ENCODE results near the gene S100A1. TPM values are rescaled to one million over a fixed set of nuclear protein-coding genes. Genes with fewer than 3 reads are reported as not detected.

The S100A1 gene
- total and polyA plus RNA-seq, 2 of the 8 experiments (the other 6 are each of a cell fraction or from before 2014, with no cell fraction given) = 2.0 TPM; not detected in 1

- H3K14ac ChIP-seq (ENCODE audit: insufficient read length) = no peak overlapping the region
- no peaks in the 10 kb centered on the region for H3K79me2 ChIP-seq (ENCODE audit: control insufficient read depth in 1 of 2, insufficient read depth in 2 of 2, low read length in 2 of 2)
- H2BK15ac ChIP-seq (ENCODE audit: low read length) = peak overlapping the region; percentile 98; the same call in 1 of the 2 replicates
- peaks cover 0 to 16% (median 11%) of the 10 kb centered on the region in 4 experiments; a peak in 6 of 7 replicates for H3K4me1 ChIP-seq (replicated peaks in 1 of 4; ENCODE audit: control insufficient read depth in 3 of 4, insufficient read depth in 4 of 4, low read length in 3 of 4)
- H2BK120ac ChIP-seq (replicated peaks; ENCODE audit: low read depth, low read length) = no peak overlapping the region
- no peak overlapping the region for H3K27ac ChIP-seq (ENCODE audit: low read depth, low read length)
- no peak overlapping the region for H3K4me3 ChIP-seq (ENCODE audit: extremely low read depth in 1 of 4, insufficient read depth in 2 of 4, low read depth in 3 of 4, low read length in 4 of 4)
- POLR2A ChIA-PET (ENCODE audit: partially characterized antibody) = interaction anchor here (0.9 to 15.6 kb wide), 8 partner anchors 11 to 362 kb away, joined by 3 to 261 read pairs (median 11); partner anchors contain the start of genes RPS27, S100A14, S100A16 and S100A6
- DNase-seq (ENCODE audit: low read depth in 1 of 2, low spot score in 2 of 2) (no peak), FAIRE-seq (no peak)
- H4K91ac ChIP-seq (replicated peaks; ENCODE audit: insufficient read length, low read length) = peak overlapping the region; percentile 59
- TF ChIP-seq POLR2A (IDR thresholded peaks at IDR 0.05; ENCODE audit: control extremely low read depth in 1 of 2, low read depth in 2 of 2, low read length in 2 of 2) = no peak
- no peak for TF ChIP-seq ATF2 (IDR thresholded peaks at IDR 0.05; ENCODE audit: low read length)
- no peak for TF ChIP-seq EP300 (IDR thresholded peaks at IDR 0.05; ENCODE audit: borderline replicate concordance in 1 of 2, low read depth in 2 of 2, low read length in 2 of 2)
- no peak for TF ChIP-seq CBX5 (IDR thresholded peaks at IDR 0.05; ENCODE audit: low read depth, low read length)
- no peak for TF ChIP-seq PHF8 (conservative IDR thresholded peaks at IDR 0.05; ENCODE audit: low read depth, low read length)
- peak overlapping the region; percentile 72; the same call in 1 of the 2 replicates for H2BK20ac ChIP-seq (ENCODE audit: low read length)
- H3K27me3 ChIP-seq (replicated peaks in 1 of 4; ENCODE audit: control insufficient read depth in 3 of 4, extremely low read depth in 1 of 4, insufficient read depth in 3 of 4, low read length in 3 of 4) = no peaks in the 10 kb centered on the region
- H3K4ac ChIP-seq (replicated peaks; ENCODE audit: insufficient read length, low read depth, low read length) = no peak overlapping the region
- peak overlapping the region; percentile 77; the same call in 1 of the 2 replicates for H2BK12ac ChIP-seq (ENCODE audit: low read depth, low read length)
- H2BK5ac ChIP-seq (ENCODE audit: low read depth, low read length) = peak overlapping the region; percentile 52; the same call in 1 of the 2 replicates
- H2AK5ac ChIP-seq (ENCODE audit: low read depth, low read length) = no peak overlapping the region; the same call in 1 of the 2 replicates
- H3K36me3 ChIP-seq (ENCODE audit: control insufficient read depth in 2 of 4, insufficient read depth in 4 of 4, low read length in 3 of 4) = peaks cover 0 to 4% (median 1%) of the 10 kb centered on the region in 4 experiments; a peak in 3 of 8 replicates
- H3K23ac ChIP-seq (ENCODE audit: insufficient read length) = no peak overlapping the region
- H2AFZ ChIP-seq (ENCODE audit: low read length) = no peak overlapping the region
- peak overlapping the region; percentile 48; the same call in 1 of the 2 replicates for H3K18ac ChIP-seq (ENCODE audit: extremely low read depth, low read length)
- peak overlapping the region; percentile 25 for H4K5ac ChIP-seq (ENCODE audit: insufficient read length, low read depth, low read length)
- no peaks in the 10 kb centered on the region for H3K9me3 ChIP-seq (ENCODE audit: insufficient read depth in 2 of 2, low read depth in 1 of 2, low read length in 1 of 2)
- no peak overlapping the region for H3K56ac ChIP-seq (replicated peaks; ENCODE audit: insufficient read length, low read depth, low read length)
- peak overlapping the region; percentile 45; the same call in 1 of the 2 replicates for H4K8ac ChIP-seq (ENCODE audit: extremely low read depth, insufficient read depth, low read length)
- no peak overlapping the region for H3K9ac ChIP-seq (replicated peaks in 1 of 4; ENCODE audit: extremely low read depth in 1 of 4, low read depth in 3 of 4, low read length in 3 of 4)
- 80% methylated on average over 5 of the region's 6 CpGs; no CpG with 5 or more reads in 1 of the 2 experiments for WGBS, 2 experiments (ENCODE audit: extremely low coverage in 1 of 2, insufficient coverage in 1 of 2, insufficient read length in 1 of 2, insufficient replicate concordance in 2 of 2, low coverage in 1 of 2, low lambda C conversion rate in 2 of 2, missing lambda C conversion rate in 1 of 2)
- no peak overlapping the region for H3K4me2 ChIP-seq (ENCODE audit: insufficient read depth in 1 of 2, low read depth in 2 of 2, low read length in 2 of 2)
- no peaks in the 10 kb centered on the region for H4K20me1 ChIP-seq (replicated peaks in 1 of 2; ENCODE audit: control insufficient read depth in 1 of 2, insufficient read depth in 2 of 2, low read length in 2 of 2)
- H3K23me2 ChIP-seq (ENCODE audit: low read depth, low read length) = peaks cover 7% of the 10 kb centered on the region
- CTCF ChIA-PET (ENCODE audit: partially characterized antibody) = interaction anchor here (0.5 to 10.2 kb wide), 32 partner anchors 10 to 358 kb away, joined by 3 to 115 read pairs (median 8); partner anchors contain the start of genes S100A14, S100A16, S100A4 and S100A6
- no peaks in the 10 kb centered on the region for H3K79me1 ChIP-seq (ENCODE audit: low read depth, low read length)
These were observed 556 bp downstream of the S100A1 start for GRCh38 chr1:153628638-153629342.

Measured in H1 (cell line).